Stimulated activated CD4-positive, alpha-beta T cell treated with anti-CD3 and anti-CD28 coated beads, TNF-alpha, amount 100 ng/mL, for 48 hours (primary cell): ENCODE results near the gene CST11.

Experiments used
- DNase-seq, 3 donors: peaks; one replicate each; pipeline ENCODE4 v3.0.0-alpha.2; 2020; ENCODE audit warnings: low read depth in 3 of 3

CST11 gene

GRCh38 chr20:23419995-23420901, 32.4 kb downstream of the CST11 start:
- DNase-seq = peak in 1 of 3 donors; percentile 28

- DNase-seq = no peak
Observed at GRCh38 chr20:23419657-23419994, 33.0 kb downstream of the CST11 start.

- no peak for DNase-seq
Observed at GRCh38 chr20:23417861-23418260, 34.8 kb downstream of the CST11 start.

GRCh38 chr20:23415959-23416583, 36.6 kb downstream of the CST11 start:
- no peak for DNase-seq

- DNase-seq = no peak
Observed at GRCh38 chr20:23415555-23415954, 37.1 kb downstream of the CST11 start.

- DNase-seq = no peak
Observed at GRCh38 chr20:23414526-23415188, 38.0 kb downstream of the CST11 start.

GRCh38 chr20:23413862-23414422, 38.7 kb downstream of the CST11 start:
- no peak for DNase-seq

- DNase-seq = no peak
Observed at GRCh38 chr20:23412026-23412425, 40.6 kb downstream of the CST11 start.

GRCh38 chr20:23410916-23411695, 41.6 kb downstream of the CST11 start:
- DNase-seq = no peak

GRCh38 chr20:23409800-23410199, 42.9 kb downstream of the CST11 start:
- DNase-seq = no peak

- no peak for DNase-seq
Observed at GRCh38 chr20:23408957-23409356, 43.7 kb downstream of the CST11 start.

- DNase-seq = no peak
Observed at GRCh38 chr20:23407781-23408464, 44.8 kb downstream of the CST11 start.

GRCh38 chr20:23406880-23407279, 45.8 kb downstream of the CST11 start:
- no peak for DNase-seq

GRCh38 chr20:23404196-23404595, 48.5 kb downstream of the CST11 start:
- DNase-seq = no peak

- DNase-seq = no peak
Observed at GRCh38 chr20:23403751-23404150, 48.9 kb downstream of the CST11 start.

GRCh38 chr20:23401051-23401450, 51.6 kb downstream of the CST11 start:
- DNase-seq = no peak
